HG02642 (cell line): ENCODE measurements around the gene COPS7A.

ENCODE experiments used
- ATAC-seq: cut with Tn5 transposase; IDR thresholded peaks from one replicate; pipeline ENCODE4 v1.9.1; 2021; ENCODE audit warnings: mild to moderate bottlenecking; ENCODE audit not compliant: unreplicated experiment, poor library complexity

Gene COPS7A, protein sequence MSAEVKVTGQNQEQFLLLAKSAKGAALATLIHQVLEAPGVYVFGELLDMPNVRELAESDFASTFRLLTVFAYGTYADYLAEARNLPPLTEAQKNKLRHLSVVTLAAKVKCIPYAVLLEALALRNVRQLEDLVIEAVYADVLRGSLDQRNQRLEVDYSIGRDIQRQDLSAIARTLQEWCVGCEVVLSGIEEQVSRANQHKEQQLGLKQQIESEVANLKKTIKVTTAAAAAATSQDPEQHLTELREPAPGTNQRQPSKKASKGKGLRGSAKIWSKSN

GRCh38 chr12:6723607-6724408 is at the start of gene COPS7A:
COPS7A (plus strand) TSS chr12:6724046; CDS start chr12:6724657, 611 bp downstream.
- peak; percentile 95 for ATAC-seq

- no peak for ATAC-seq
These were observed 46.9 kb upstream of the COPS7A start for GRCh38 chr12:6676962-6677361.

GRCh38 chr12:6684609-6685008 is 39.2 kb upstream of the COPS7A start:
- no peak for ATAC-seq

- ATAC-seq, result no peak
These were observed 38.0 kb upstream of the COPS7A start for GRCh38 chr12:6685814-6686213.

DNA sequence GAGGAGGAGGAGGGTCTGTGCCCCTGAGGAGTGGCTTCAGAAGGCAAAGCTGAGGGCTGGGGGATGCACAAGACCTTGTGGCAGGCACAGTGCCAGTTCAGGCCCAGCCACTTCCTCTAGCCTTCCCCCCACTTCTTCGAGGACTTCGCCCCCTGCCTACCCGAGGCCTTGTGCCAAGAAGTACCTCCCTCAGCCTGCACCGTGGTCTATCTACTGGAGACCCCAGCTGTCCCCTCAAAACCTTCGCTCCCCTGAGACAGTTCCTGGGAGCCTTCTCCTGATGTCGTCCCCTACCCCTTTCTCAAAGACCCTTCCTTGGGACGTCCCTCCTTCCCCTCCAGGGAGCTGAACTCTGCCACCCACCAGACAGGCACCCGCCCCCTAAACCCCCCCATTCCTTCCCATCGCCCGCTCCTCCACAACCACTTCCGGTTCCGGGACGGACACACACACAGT is 35.3 kb upstream of the COPS7A start:
- ATAC-seq, result peak; percentile 5

DNA sequence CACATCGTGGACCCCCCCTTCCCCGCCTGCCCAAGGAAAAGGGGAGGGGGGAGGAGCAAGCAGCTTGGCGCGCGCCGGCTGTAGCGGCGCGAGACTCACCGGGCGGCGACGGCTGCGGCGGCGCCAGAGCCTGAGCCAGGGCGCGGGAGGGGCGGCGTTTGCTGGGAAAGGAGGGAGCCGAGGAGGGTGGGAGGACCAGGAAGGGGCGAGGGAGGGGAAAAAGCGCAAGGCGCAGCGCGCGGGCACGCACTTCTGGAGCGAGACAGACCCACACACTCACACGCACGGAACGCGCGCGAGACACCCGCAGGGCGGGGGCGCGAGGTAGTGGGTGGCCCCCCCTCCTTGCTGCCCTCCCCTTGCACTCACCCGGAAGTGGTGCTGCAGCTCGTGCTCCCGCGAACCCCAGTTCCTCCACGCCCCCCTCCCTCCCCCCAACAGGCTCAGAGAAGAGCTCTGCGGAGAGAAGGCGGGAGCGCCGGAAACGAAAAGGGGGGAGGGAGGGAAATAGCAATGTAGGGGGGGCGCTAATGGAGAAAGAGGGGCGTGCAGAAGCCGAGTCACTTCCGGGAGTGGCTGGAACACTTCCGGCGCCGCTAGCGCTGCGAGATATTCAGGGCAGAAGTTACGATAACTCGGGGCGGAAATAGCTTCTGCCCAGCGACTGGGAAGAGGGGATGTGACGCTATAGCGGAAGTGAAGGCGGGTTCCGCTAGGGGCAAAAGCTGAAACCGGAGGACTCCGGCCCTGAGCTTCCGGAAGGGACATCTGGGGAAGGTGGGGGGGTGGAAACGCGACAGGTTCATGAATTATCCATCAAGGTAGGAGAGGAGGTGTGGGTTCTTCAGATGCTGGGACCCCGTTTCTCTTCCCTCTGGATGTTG is 34.6 kb upstream of the COPS7A start, which contains the start of gene ZNF384:
Gene ZNF384 (minus strand): TSS at position 377 of the 884 bp plus-strand sequence. CDS start 9,855 bp downstream, outside the sequence.
- ATAC-seq, result peak; percentile 86

DNA sequence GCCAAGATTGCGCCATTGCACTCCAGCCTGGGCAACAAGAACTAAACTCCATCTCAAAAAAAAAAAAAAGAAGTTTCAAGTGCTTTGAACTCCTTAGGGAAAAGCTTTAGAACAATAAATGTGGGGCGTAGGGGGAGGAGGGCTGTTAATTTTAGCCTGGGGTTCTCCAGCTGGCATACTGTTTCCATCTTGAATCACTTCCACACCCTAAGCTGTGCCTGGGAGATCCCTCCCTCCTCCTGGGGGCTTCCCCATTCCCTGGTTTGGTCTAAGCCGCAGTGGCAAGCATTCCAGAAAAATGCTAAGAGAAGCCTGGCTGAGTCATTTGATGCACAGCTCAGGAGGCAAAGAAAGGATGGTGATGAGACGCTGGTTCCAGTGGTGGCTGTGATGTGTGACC is 32.4 kb upstream of the COPS7A start:
- ATAC-seq, result no peak

GRCh38 chr12:6692888-6693287 is 31.0 kb upstream of the COPS7A start:
- no peak for ATAC-seq

DNA sequence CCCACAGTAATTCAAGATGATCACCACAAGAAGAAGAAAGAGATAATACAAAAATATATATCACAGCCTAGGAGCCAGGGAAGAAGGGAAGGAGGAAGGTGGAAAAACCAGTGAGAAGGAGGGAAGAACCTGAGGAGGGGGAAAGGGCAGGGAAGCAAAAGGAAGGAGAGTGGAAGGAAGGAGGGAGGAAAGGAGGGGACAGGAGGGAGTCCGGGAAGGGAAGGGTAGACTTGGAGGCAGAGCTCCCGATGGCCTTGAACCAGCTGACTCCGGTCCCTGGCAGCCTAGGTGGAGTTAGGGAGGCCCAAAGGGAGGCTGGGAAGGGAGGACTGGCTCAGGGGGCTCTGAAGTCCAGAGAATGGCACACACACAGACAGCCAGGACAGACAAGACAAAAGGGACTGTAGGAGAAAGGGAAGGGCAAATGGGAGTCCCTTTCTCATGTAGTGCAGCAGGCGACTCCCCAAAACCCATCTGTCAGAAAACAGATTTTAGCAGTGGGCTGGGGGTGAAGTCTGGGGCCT is 30.0 kb upstream of the COPS7A start:
- ATAC-seq, result no peak

DNA sequence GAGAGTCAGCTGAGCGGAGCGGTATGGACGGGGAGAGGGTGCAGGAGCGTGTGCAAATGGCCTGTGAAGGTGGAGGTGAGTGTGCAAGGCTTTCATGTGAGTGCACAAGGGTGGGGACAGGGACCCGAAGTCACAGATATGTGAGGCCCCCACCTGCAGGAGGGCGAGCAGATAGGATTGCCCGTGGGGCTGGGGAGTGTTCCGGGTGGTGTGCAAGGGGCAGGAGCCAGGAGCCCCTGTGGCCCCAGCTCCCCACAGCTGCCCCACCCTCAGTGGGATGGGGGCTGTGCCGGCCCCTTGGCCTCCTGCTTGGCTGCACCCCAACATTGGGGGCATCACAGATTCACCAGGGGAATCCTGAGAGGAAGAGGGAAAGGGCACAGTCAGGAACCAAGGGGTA is 29.1 kb upstream of the COPS7A start:
- ATAC-seq, result no peak

DNA sequence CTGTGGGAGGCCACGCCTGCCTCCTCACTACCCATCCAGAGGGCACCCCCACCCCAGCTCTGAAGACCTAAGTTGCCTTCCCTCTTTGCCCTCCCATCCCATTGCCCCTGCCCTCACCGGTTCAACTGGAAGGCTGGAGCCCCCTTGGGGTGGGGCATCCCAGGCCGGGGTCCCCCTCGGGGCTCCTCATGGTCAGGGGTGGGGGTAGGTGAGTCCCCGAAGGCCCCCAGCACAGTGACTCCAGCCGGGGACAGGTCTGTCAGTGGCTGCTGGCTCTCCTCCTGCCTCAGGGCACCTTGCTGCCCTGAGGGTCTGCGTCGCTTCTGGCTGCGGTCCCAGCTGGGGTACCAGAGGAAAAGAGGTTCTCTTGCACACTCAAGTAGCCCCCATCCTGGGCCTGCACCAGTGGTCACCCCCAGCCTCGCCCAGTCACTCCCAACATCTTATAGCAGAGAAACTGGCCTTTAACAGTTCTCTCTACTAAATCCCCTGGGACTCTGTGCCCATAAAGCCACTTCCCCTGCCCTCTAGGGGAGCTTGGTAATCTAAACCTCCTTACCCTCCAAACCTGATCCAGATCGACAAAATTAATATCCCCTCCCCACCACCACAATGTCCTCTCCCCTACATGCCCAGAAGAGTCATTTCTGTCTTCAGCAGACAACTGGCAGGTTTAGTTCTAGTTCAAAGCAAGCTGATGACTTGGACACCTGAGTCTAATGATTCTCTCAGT is 28.4 kb upstream of the COPS7A start:
- ATAC-seq, result no peak

DNA sequence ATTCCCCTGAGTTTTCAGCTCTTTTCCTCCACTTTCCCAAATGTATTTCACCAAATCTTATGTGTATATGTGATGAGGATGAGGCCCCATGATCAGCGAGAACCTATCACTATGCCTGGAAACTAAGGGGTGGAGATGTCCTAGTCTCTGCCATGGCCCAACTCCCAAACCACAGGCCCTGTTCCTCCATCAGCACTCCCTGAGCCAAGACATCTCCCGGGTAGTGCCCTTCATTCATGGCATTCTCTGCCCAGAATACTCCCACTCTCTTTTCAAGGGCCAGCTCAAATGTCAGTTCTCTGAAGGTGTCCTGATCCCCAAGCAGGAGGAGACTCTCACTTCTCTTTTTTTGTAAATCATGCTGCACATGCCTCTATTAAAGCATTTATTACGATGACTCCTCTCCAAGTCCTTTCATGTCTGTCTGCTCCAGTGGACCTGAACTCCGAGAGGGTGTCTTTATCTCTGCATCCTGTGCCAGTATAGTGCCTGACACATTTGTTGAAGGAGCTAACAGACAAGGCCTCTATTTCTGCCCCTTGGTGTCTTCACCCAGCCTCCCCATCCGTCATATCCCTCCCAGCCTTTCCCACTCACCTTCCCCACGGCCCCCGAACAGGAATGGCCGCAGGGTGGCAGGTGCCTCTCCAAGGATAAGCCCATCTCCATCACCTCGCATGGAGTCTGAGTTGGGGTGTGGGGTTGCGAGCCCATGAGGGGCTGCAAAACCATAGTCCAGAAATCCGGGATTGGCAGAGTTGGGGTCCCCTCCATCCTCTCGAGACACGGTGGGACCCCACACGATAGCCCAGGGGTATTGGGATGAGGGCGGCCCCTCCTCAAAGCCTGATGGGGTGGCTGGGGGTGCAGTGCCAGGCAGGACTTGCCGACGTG is 26.9 kb upstream of the COPS7A start:
- ATAC-seq, result no peak

DNA sequence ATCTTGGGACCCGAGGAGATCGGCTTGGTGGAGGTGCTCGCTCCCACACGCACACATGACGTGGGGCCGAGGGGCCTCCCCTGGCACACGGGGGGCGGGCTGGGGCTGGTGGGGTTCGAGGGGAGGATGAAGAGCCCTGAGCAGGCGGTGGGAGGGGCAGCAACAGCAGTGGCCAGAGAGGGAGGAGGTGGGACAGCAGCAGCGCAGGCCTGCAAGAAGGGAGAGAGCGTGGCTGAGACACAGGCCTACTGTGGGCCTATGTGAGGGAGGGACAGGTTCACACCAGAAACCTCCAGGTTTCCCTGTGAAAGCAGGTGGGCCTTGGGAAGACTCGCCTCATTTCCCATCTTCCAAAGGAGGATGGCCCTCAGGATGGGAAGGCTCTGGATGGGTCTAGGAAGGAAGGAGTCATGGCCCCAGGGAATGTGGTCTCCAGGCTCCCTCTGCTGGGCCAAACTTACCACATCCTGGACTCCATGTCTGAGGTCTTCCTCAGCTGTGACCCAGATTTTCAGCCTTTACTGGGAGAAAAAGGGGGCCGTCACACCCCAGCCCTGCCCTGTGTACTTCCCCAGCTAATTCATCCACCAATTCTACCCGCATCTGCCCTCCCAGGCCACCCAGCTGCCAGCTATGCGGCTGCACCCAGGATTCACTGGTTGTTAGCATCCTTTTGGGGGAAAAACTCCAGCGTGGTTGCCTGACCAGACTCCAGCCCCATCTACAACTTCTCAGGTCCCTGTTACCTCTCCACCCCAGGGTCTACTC is 26.1 kb upstream of the COPS7A start:
- ATAC-seq, result no peak

GRCh38 chr12:6698352-6699046 is 25.3 kb upstream of the COPS7A start:
- ATAC-seq, result no peak

DNA sequence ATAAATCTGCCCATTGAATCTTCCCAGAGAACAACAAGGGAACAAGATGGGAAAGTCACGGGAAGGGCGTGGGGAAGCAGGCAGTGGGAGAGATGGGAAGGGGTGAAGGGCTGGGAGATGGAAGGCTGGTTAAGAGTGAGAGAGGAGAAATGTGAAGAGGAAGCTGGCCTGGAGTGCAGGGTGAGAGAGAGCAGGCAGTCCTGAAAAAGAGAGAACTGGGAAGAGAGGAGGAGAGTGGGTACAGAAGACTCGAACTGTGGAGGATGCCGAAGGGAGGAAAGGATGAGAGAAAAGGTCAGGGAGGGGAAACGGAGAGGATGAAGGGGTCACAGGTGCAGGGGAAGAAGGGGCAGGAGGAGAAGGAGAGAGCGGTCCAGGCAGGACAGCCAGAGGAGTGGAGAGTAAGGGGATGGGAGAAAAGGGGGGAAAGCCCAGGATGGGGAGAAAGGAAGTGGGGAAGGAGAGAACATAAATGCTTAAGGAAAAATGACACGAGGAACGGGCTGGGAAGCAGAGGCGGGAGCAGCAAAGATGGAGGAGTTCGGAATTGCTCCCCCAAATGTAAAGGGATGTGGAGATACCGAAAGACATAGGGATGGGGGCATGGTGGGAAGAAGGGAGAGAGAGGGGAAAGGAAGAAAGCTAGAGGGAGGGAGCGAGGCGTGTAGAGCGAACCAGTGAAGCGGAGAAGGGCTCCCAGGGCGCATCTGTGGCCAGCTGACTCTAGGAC is 24.4 kb upstream of the COPS7A start:
- ATAC-seq, result no peak

DNA sequence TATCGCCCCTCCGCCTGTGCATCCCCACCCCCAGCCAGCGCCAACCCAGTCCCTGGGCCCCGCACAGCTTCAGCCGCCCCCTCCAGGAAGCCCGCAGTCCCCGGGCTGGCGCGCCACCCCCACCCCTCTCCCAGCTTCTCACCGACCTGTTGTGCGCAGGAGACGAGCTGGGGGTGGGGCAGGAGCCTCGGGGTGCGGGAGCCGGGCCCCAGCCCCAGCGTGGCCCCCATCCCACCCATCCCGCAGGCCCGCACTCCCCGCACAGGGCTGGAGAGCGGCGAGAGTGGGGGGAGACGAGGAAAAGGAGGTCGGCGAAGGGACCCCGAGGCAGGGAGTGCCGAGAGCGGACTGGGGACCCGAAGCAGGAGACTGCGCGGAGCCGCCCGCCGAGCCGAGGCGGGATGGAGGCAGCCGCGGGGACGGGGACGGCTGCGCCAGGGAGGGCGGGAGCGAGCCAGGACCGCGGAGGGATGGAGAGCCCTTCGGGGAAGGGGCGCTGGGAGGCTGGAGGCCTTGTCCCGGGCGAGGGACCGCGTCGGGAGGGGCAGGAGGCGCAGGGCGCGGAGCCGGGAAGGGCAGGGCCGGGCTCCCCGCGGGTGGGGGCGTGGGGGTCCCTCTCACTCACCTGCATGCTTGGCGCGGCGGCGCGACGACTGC is 23.7 kb upstream of the COPS7A start:
- ATAC-seq, result no peak
